ENCODE measurements around the gene ZRANB1.

- TF ChIP-seq CTCF (IDR thresholded peaks at IDR 0.05; ENCODE audit: insufficient read depth, low read length, poor library complexity, severe bottlenecking) = no peak
- TF ChIP-seq EZH2phosphoT487 (conservative IDR thresholded peaks at IDR 0.05; ENCODE audit: low read length) = no peak
Measured at GRCh38 chr10:124997306-124997705, 55.4 kb downstream of the ZRANB1 start.

Data from SU-DHL-6 (cell line).